ENCODE results near the gene ALPL.

- TF ChIP-seq CTCF (IDR thresholded peaks at IDR 0.05) (no peak), POLR2A (IDR thresholded peaks at IDR 0.05) (no peak)
Observed at GRCh38 chr1:21539933-21540332, 30.7 kb downstream of the ALPL start.

All from uterus (tissue), 2 donors.